Gastrocnemius medialis (tissue), 4 donors: ENCODE results near the gene MAML3.

ENCODE experiments used
- CTCF ChIP-seq, 5 experiments: fragments of 450-650 bp in 3 of 5; fragments of 200-600 bp in 2 of 5; sonication (generic) in 2 of 5; IDR thresholded peaks in 4 of 5; conservative IDR thresholded peaks in 1 of 5; 1 replicate in 4 of 5; 2 replicates in 1 of 5; pipeline ENCODE4 v1.5.1; 2016 to 2019; ENCODE audit warnings: antibody characterized with exemption in 5 of 5, mild to moderate bottlenecking in 3 of 5, moderate library complexity in 3 of 5
- POLR2A ChIP-seq, 2 donors: fragments of 450-650 bp; IDR thresholded peaks; one replicate each; pipeline ENCODE4 v1.6.1; 2017; ENCODE audit warnings: antibody characterized with exemption in 2 of 2, mild to moderate bottlenecking in 2 of 2, moderate library complexity in 2 of 2

GRCh38 chr4:140042634-140043033 is 111.3 kb downstream of the MAML3 start:
- TF ChIP-seq POLR2A (IDR thresholded peaks at IDR 0.05) (no peak), CTCF (IDR thresholded peaks at IDR 0.05 in 4 of 5, conservative IDR thresholded peaks at IDR 0.05 in 1 of 5) (no peak)
